Trophoblast cell (in vitro differentiated cells and primary cell): ENCODE measurements around the gene ASIC3.

ENCODE experiments used
- DNase-seq, 2 donors: peaks; one replicate each; pipeline ENCODE4 v3.0.0-alpha.2; 2016
- H2AFZ ChIP-seq: 2 replicates; pipeline ENCODE4 v1.6.1; 2013; ENCODE audit warnings: low read length, moderate library complexity, mild to moderate bottlenecking; ENCODE audit not compliant: insufficient read depth, poor library complexity
- H2AK5ac ChIP-seq: 2 replicates; pipeline ENCODE4 v1.6.1; 2013; ENCODE audit warnings: mild to moderate bottlenecking, low read length
- H2BK120ac ChIP-seq: 2 replicates; pipeline ENCODE4 v1.6.1; 2013; ENCODE audit warnings: low read length, mild to moderate bottlenecking, moderate library complexity; ENCODE audit not compliant: insufficient read depth, poor library complexity
- H2BK12ac ChIP-seq: 2 replicates; pipeline ENCODE4 v1.6.1; 2013; ENCODE audit warnings: mild to moderate bottlenecking, low read length, moderate library complexity
- H2BK5ac ChIP-seq: 2 replicates; pipeline ENCODE4 v1.6.1; 2013; ENCODE audit warnings: low read length, low read depth, moderate library complexity, mild to moderate bottlenecking; ENCODE audit not compliant: poor library complexity
- H3K14ac ChIP-seq: 2 replicates; pipeline ENCODE4 v1.6.1; 2013; ENCODE audit warnings: mild to moderate bottlenecking, low read length
- H3K18ac ChIP-seq: 2 replicates; pipeline ENCODE4 v1.6.1; 2013; ENCODE audit warnings: mild to moderate bottlenecking, low read length
- H3K23ac ChIP-seq: 2 replicates; pipeline ENCODE4 v1.6.1; 2013; ENCODE audit warnings: low read length
- H3K27ac ChIP-seq: 2 replicates; pipeline ENCODE4 v1.5.1; 2013; ENCODE audit warnings: low read depth, mild to moderate bottlenecking, inconsistent platforms, low read length, moderate library complexity
- H3K27me3 ChIP-seq: 2 replicates; pipeline ENCODE4 v1.6.1; 2013; ENCODE audit warnings: inconsistent platforms, mild to moderate bottlenecking, low read length, moderate library complexity; ENCODE audit not compliant: insufficient read depth
- H3K36me3 ChIP-seq, 2 experiments: 1 replicate in 1 of 2; 2 replicates in 1 of 2; pipeline ENCODE4 v1.6.1; 2013; ENCODE audit warnings: low read length in 2 of 2, mild to moderate bottlenecking in 2 of 2, moderate library complexity in 1 of 2; ENCODE audit not compliant: insufficient read depth in 2 of 2, control insufficient read depth in 1 of 2
- H3K4ac ChIP-seq: 2 replicates; pipeline ENCODE4 v1.6.1; 2013; ENCODE audit warnings: low read depth, mild to moderate bottlenecking, low read length, moderate library complexity
- H3K4me1 ChIP-seq, 2 experiments: 1 replicate in 1 of 2; 2 replicates in 1 of 2; pipeline ENCODE4 v1.6.1; 2013; ENCODE audit warnings: low read length in 2 of 2, mild to moderate bottlenecking in 2 of 2, moderate library complexity in 1 of 2; ENCODE audit not compliant: insufficient read depth in 2 of 2, control insufficient read depth in 1 of 2
- H3K4me2 ChIP-seq: 2 replicates; pipeline ENCODE4 v1.6.1; 2013; ENCODE audit warnings: inconsistent platforms, mild to moderate bottlenecking, low read length, moderate library complexity
- H3K4me3 ChIP-seq: 2 replicates; pipeline ENCODE4 v1.5.1; 2013; ENCODE audit warnings: mild to moderate bottlenecking, low read depth, low read length, inconsistent platforms
- H3K79me1 ChIP-seq: one replicate; pipeline ENCODE4 v1.6.1; 2013; ENCODE audit warnings: low read length
- H3K79me2 ChIP-seq: 2 replicates; pipeline ENCODE4 v1.6.1; 2013; ENCODE audit warnings: low read length, mild to moderate bottlenecking; ENCODE audit not compliant: control insufficient read depth, insufficient read depth, poor library complexity
- H3K9ac ChIP-seq: 2 replicates; pipeline ENCODE4 v1.6.1; 2013; ENCODE audit warnings: mild to moderate bottlenecking, low read length
- H3K9me3 ChIP-seq: 2 replicates; pipeline ENCODE4 v1.6.1; 2013; ENCODE audit warnings: low read depth, mild to moderate bottlenecking, control low read depth, inconsistent platforms, low read length; ENCODE audit not compliant: insufficient read depth
- H4K12ac ChIP-seq: 2 replicates; pipeline ENCODE4 v1.6.1; 2013; ENCODE audit warnings: low read depth, mild to moderate bottlenecking, low read length, moderate library complexity
- H4K8ac ChIP-seq: 2 replicates; pipeline ENCODE4 v1.6.1; 2013; ENCODE audit warnings: low read depth, mild to moderate bottlenecking, low read length, moderate library complexity
- H4K91ac ChIP-seq: one replicate; pipeline ENCODE4 v1.6.1; 2013; ENCODE audit warnings: low read depth, mild to moderate bottlenecking, low read length, moderate library complexity
- whole genome bisulfite sequencing: extraction: QIAGEN DNeasy Blood & Tissue Kit; methylation state at CpG from one replicate; pipeline ENCODE4 v1.1.7; 2013; ENCODE audit warnings: missing lambda C conversion rate; ENCODE audit not compliant: insufficient read length, insufficient coverage; ENCODE audit errors: extremely low coverage; 5-methylcytosine and 5-hydroxymethylcytosine counted together

Gene ASIC3

GRCh38 chr7:151081170-151082101, 33.1 kb downstream of the ASIC3 start:
- H2BK120ac ChIP-seq: peak overlapping the region; percentile 44
- H3K79me1 ChIP-seq: peaks cover 28% of the 10 kb centered on the region
- H3K9me3 ChIP-seq: no peaks in the 10 kb centered on the region
- peak overlapping the region; percentile 86 for H3K27ac ChIP-seq
- peaks cover 13 to 24% of the 10 kb centered on the region in 2 experiments for H3K36me3 ChIP-seq
- WGBS: no CpG with 5 or more reads among the region's 64 CpGs
- H3K18ac ChIP-seq: peak overlapping the region; percentile 67
- peak overlapping the region; percentile 16 for H2AK5ac ChIP-seq
- peak overlapping the region; percentile 57 for H3K4ac ChIP-seq
- peak overlapping the region; percentile 85 for H2BK5ac ChIP-seq
- H4K8ac ChIP-seq: peak overlapping the region; percentile 88
- H3K14ac ChIP-seq: peak overlapping the region; percentile 55
- no peak overlapping the region for H3K23ac ChIP-seq
- peak overlapping the region; percentile 84 for H3K4me2 ChIP-seq
- H4K12ac ChIP-seq: peak overlapping the region; percentile 68
- no peaks in the 10 kb centered on the region for H3K27me3 ChIP-seq
- H2BK12ac ChIP-seq: no peak overlapping the region
- H2AFZ ChIP-seq: no peak overlapping the region
- peak overlapping the region; percentile 21 for H3K4me3 ChIP-seq
- peaks cover 39 to 48% of the 10 kb centered on the region in 2 experiments for H3K4me1 ChIP-seq
- peak overlapping the region; percentile 74 for H3K9ac ChIP-seq
- H4K91ac ChIP-seq: peak overlapping the region; percentile 90
- DNase-seq: no peak
- peaks cover 28% of the 10 kb centered on the region for H3K79me2 ChIP-seq

- Histone ChIP-seq H3K4ac (peak overlapping the region; percentile 80), H2AFZ (peak overlapping the region; percentile 8), H3K27me3 (no peaks in the 10 kb centered on the region), H3K79me1 (peaks cover 33% of the 10 kb centered on the region), H2BK12ac (peak overlapping the region; percentile 29), H4K12ac (peak overlapping the region; percentile 59), H2BK5ac (peak overlapping the region; percentile 86), H3K4me1 (peaks cover 37 to 40% of the 10 kb centered on the region in 2 experiments), H4K91ac (peak overlapping the region; percentile 90), H3K4me2 (peak overlapping the region; percentile 84), H3K23ac (no peak overlapping the region), H2AK5ac (peak overlapping the region; percentile 16), H3K9ac (peak overlapping the region; percentile 82), H3K79me2 (peaks cover 34% of the 10 kb centered on the region), H3K36me3 (peaks cover 7 to 14% of the 10 kb centered on the region in 2 experiments), H4K8ac (peak overlapping the region; percentile 10), H2BK120ac (peak overlapping the region; percentile 46), H3K9me3 (no peaks in the 10 kb centered on the region), H3K14ac (peak overlapping the region; percentile 69), H3K4me3 (peak overlapping the region; percentile 79), H3K18ac (peak overlapping the region; percentile 2), H3K27ac (peak overlapping the region; percentile 86)
- DNase-seq: no peak
- no CpG with 5 or more reads among the region's 42 CpGs for WGBS
Measured at GRCh38 chr7:151082141-151083070, 34.1 kb downstream of the ASIC3 start.

- Histone ChIP-seq H3K79me2 (peaks cover 41% of the 10 kb centered on the region), H3K4me1 (peaks cover 37 to 49% of the 10 kb centered on the region in 2 experiments), H3K23ac (no peak within 1 kb of the TSS), H3K4me3 (peak within 1 kb of the TSS; percentile 79), H3K4ac (peak within 1 kb of the TSS; percentile 80), H4K91ac (peak within 1 kb of the TSS; percentile 90), H2BK120ac (peak within 1 kb of the TSS; percentile 57), H2AFZ (peak within 1 kb of the TSS; percentile 92), H3K14ac (peak within 1 kb of the TSS; percentile 73), H2BK12ac (peak within 1 kb of the TSS; percentile 29), H3K79me1 (peaks cover 36% of the 10 kb centered on the region), H4K12ac (peak within 1 kb of the TSS; percentile 70), H3K36me3 (peaks cover 7 to 13% of the 10 kb centered on the region in 2 experiments), H3K9me3 (no peaks in the 10 kb centered on the region), H3K9ac (peak within 1 kb of the TSS; percentile 82), H3K18ac (peak within 1 kb of the TSS; percentile 69), H4K8ac (peak within 1 kb of the TSS; percentile 84), H3K4me2 (peak within 1 kb of the TSS; percentile 84), H3K27me3 (no peaks in the 10 kb centered on the region), H3K27ac (peak within 1 kb of the TSS; percentile 49), H2BK5ac (peak within 1 kb of the TSS; percentile 86), H2AK5ac (peak within 1 kb of the TSS; percentile 16)
- peak; percentile 61 to 77 for DNase-seq
- WGBS: no CpG with 5 or more reads among the region's 69 CpGs
Measured at GRCh38 chr7:151083071-151083823, 34.9 kb downstream of the ASIC3 start, which contains the start of gene TMUB1. TSS of gene TMUB1 (minus strand) at chr7:151083493. CDS start at chr7:151082563, 930 bp downstream.
